ENCODE measurements around the gene TCF3. TPM values are rescaled to one million over a fixed set of nuclear protein-coding genes. Genes with fewer than 3 reads are reported as not detected.
A peak's percentile ranks its signal among the peaks of the same experiment; 100 is the strongest.

TCF3 gene
- total RNA-seq, 2 experiments from 2014 or later: 518 to 811 TPM

DNA sequence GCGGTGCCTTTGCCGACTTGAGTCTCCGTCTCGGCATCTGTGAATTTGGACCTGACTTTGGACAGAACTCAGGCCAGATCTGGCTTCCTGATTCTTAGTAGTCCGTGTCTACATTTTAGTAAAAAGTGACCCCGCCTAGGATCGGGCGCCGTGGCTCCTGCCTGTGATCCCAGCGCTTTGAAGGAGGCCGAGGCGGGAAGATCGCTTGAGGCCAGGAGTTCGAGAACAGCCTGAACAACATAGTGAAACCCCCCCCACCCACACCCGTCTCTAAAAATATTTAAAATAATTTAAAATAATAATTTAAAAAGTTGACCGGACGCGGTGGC lies 849 bp upstream of the TCF3 start:
- Histone ChIP-seq H3K36me3 (ENCODE audit: insufficient read depth, low read length) (peaks cover 34% of the 10 kb centered on the region), H3K9me3 (ENCODE audit: low read length) (no peaks in the 10 kb centered on the region), H4K20me1 (ENCODE audit: insufficient read depth, low read length) (no peaks in the 10 kb centered on the region), H2AFZ (ENCODE audit: low read length) (peak overlapping the region; percentile 67; the same call in 1 of the 2 replicates), H3K79me2 (ENCODE audit: insufficient read depth, low read depth, low read length) (peaks cover 32% of the 10 kb centered on the region), H3K4me1 (ENCODE audit: insufficient read depth, low read length, poor library complexity, severe bottlenecking) (peaks cover 48% of the 10 kb centered on the region), H3K27ac (ENCODE audit: low read depth, low read length, poor library complexity, severe bottlenecking) (peak overlapping the region; percentile 73), H3K4me3 (ENCODE audit: low read depth, low read length, poor library complexity, severe bottlenecking) (peak overlapping the region; percentile 71), H3K9me2 (ENCODE audit: insufficient read depth, low read length) (no peaks in the 10 kb centered on the region), H3K4me2 (ENCODE audit: low read length) (peak overlapping the region; percentile 93)
- no peak for TF ChIP-seq EZH2phosphoT487 (IDR thresholded peaks at IDR 0.05; ENCODE audit: borderline replicate concordance, low read depth, low read length)
- TF ChIP-seq, protein P1, sequence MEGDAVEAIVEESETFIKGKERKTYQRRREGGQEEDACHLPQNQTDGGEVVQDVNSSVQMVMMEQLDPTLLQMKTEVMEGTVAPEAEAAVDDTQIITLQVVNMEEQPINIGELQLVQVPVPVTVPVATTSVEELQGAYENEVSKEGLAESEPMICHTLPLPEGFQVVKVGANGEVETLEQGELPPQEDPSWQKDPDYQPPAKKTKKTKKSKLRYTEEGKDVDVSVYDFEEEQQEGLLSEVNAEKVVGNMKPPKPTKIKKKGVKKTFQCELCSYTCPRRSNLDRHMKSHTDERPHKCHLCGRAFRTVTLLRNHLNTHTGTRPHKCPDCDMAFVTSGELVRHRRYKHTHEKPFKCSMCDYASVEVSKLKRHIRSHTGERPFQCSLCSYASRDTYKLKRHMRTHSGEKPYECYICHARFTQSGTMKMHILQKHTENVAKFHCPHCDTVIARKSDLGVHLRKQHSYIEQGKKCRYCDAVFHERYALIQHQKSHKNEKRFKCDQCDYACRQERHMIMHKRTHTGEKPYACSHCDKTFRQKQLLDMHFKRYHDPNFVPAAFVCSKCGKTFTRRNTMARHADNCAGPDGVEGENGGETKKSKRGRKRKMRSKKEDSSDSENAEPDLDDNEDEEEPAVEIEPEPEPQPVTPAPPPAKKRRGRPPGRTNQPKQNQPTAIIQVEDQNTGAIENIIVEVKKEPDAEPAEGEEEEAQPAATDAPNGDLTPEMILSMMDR (conservative IDR thresholded peaks at IDR 0.05; ENCODE audit: low read length): no peak
- no peak for DNase-seq (ENCODE audit: low spot score)
- intact Hi-C loops (cut with micrococcal nuclease; ENCODE audit: unreplicated experiment): loop anchor here (1.0 to 2.0 kb wide), 2 partner anchors 12 to 48 kb away; partner anchors contain the start of gene UQCR11
- ChIA-PET CTCF (ENCODE audit: unreplicated experiment) (interaction anchor here (1.4 kb wide), 1 partner anchor 16 kb away, joined by 3 read pairs; no protein-coding TSS in a partner anchor), POLR2A (interaction anchor here (1.1 to 1.2 kb wide), 2 partner anchors 10 to 13 kb away, joined by 4 to 7 read pairs; no protein-coding TSS in a partner anchor)
- no TSS peak for BruUV-seq (replicated peaks)

DNA sequence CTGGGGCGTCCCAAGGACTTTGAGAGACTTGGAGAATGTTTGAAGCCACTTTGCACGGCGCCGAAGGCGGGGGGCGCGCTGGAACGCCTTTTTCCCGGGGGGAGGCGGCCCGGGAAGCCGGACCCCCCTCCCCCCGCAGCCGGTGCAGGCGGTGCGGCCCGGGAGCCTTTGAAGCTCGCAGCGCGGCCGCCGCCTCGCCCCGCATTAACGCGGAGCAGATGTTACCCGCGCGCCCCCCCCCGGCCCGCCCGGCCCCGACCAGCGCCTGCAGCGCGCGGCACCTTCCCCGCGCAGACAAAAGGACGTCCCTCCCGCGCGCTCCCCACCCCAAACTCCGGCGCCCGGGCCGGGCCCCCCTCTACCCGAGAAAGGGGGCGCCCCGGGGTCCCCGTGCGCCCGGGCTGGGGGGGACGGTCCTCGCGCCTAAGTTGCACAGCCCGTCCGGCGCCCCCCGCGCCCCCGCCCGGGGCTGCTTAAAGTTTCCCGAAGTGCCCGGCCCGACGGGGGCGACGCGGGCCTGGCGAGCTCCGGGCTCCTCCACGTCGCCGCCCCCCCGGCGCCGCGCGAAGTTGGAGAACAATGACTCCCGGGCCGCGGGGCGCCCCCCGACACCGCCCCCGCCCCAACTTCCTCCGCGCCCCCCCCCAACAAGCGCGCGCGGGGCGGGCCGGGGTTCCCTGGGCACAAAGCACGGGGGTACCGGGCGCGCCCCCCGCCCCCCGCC lies 685 bp downstream of the TCF3 start:
- peaks cover 48% of the 10 kb centered on the region for H3K79me2 ChIP-seq (ENCODE audit: insufficient read depth, low read depth, low read length)
- ChIA-PET CTCF (ENCODE audit: unreplicated experiment) (no interaction called here), POLR2A (interaction anchor here (0.7 kb wide), 1 partner anchor 60 kb away, joined by 3 read pairs; no protein-coding TSS in a partner anchor)
- peak overlapping the region; percentile 93 for H3K4me2 ChIP-seq (ENCODE audit: low read length)
- H4K20me1 ChIP-seq (ENCODE audit: insufficient read depth, low read length): no peaks in the 10 kb centered on the region
- peak overlapping the region; percentile 94 for H3K4me3 ChIP-seq (ENCODE audit: low read depth, low read length, poor library complexity, severe bottlenecking)
- no peaks in the 10 kb centered on the region for H3K9me3 ChIP-seq (ENCODE audit: low read length)
- no peak overlapping the region for H2AFZ ChIP-seq (ENCODE audit: low read length)
- H3K4me1 ChIP-seq (ENCODE audit: insufficient read depth, low read length, poor library complexity, severe bottlenecking): peaks cover 59% of the 10 kb centered on the region
- intact Hi-C loops (cut with micrococcal nuclease; ENCODE audit: unreplicated experiment): loop anchor here (2.0 kb wide), 1 partner anchor 47 kb away; the partner anchor contains the start of gene UQCR11
- DNase-seq (ENCODE audit: low spot score): peak; percentile 59
- H3K36me3 ChIP-seq (ENCODE audit: insufficient read depth, low read length): peaks cover 49% of the 10 kb centered on the region
- no peak for TF ChIP-seq EZH2phosphoT487 (IDR thresholded peaks at IDR 0.05; ENCODE audit: borderline replicate concordance, low read depth, low read length)
- TF ChIP-seq, protein P1 (conservative IDR thresholded peaks at IDR 0.05; ENCODE audit: low read length): 0 out of 2 replicates have a peak, but pooled peaks have one; percentile 26
- no peaks in the 10 kb centered on the region for H3K9me2 ChIP-seq (ENCODE audit: insufficient read depth, low read length)
- TSS peak; percentile 48 for BruUV-seq (replicated peaks)
- peak overlapping the region; percentile 98 for H3K27ac ChIP-seq (ENCODE audit: low read depth, low read length, poor library complexity, severe bottlenecking)
